Astrocyte of the cerebellum (primary cell): ENCODE measurements around the gene OTOP1.
"Not testable (repeated sequence)": the region's sequence is repeated elsewhere in the genome, so short reads cannot be mapped to it uniquely, and the experiment has no call there.

Experiments used
- DNase-seq: peaks from one replicate; pipeline ENCODE4 v3.0.0-alpha.2; 2011; ENCODE audit warnings: low read depth
- H3K4me3 ChIP-seq: 2 replicates; pipeline ENCODE4 v1.5.1; 2011; ENCODE audit warnings: mild to moderate bottlenecking, low read depth, low read length, moderate library complexity
- CTCF ChIP-seq: IDR thresholded peaks from 2 replicates; pipeline ENCODE4 v1.5.1; 2012; ENCODE audit warnings: low read length, low read depth, moderate library complexity, mild to moderate bottlenecking; ENCODE audit errors: missing control alignments
- in situ Hi-C: cut with HindIII; loops from 2 replicates; pipeline ENCODE4 v1.10.0; 2017; ENCODE audit warnings: low sequenced_read_pairs

Gene OTOP1

GRCh38 chr4:4145622-4146021, 81.1 kb downstream of the OTOP1 start:
- DNase-seq, in situ Hi-C loops, H3K4me3 ChIP-seq: not testable (repeated sequence)
- TF ChIP-seq CTCF = peak; percentile 20

- H3K4me3 ChIP-seq, DNase-seq, in situ Hi-C loops: not testable (repeated sequence)
Measured at GRCh38 chr4:4143376-4143775, 83.4 kb downstream of the OTOP1 start.

- H3K4me3 ChIP-seq, in situ Hi-C loops, DNase-seq: not testable (repeated sequence)
Measured at GRCh38 chr4:4142679-4143078, 84.0 kb downstream of the OTOP1 start.

- H3K4me3 ChIP-seq, in situ Hi-C loops, DNase-seq: not testable (repeated sequence)
Measured at GRCh38 chr4:4141186-4141585, 85.5 kb downstream of the OTOP1 start.
